ENCODE results near the gene PAWR. TPM values are rescaled to one million over a fixed set of nuclear protein-coding genes. Genes with fewer than 3 reads are reported as not detected.
A peak's percentile ranks its signal among the peaks of the same experiment; 100 is the strongest.

PAWR gene
- total RNA-seq, 1 donor from 2014 or later = 75.4 TPM

GRCh38 chr12:79715308-79715707, 24.5 kb upstream of the PAWR start:
- no peak overlapping the region for H3K4me3 ChIP-seq
- TF ChIP-seq, protein P1, sequence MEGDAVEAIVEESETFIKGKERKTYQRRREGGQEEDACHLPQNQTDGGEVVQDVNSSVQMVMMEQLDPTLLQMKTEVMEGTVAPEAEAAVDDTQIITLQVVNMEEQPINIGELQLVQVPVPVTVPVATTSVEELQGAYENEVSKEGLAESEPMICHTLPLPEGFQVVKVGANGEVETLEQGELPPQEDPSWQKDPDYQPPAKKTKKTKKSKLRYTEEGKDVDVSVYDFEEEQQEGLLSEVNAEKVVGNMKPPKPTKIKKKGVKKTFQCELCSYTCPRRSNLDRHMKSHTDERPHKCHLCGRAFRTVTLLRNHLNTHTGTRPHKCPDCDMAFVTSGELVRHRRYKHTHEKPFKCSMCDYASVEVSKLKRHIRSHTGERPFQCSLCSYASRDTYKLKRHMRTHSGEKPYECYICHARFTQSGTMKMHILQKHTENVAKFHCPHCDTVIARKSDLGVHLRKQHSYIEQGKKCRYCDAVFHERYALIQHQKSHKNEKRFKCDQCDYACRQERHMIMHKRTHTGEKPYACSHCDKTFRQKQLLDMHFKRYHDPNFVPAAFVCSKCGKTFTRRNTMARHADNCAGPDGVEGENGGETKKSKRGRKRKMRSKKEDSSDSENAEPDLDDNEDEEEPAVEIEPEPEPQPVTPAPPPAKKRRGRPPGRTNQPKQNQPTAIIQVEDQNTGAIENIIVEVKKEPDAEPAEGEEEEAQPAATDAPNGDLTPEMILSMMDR (IDR thresholded peaks at IDR 0.05) = no peak
- no peaks in the 10 kb centered on the region for H3K4me1 ChIP-seq
- H3K9me3 ChIP-seq = no peaks in the 10 kb centered on the region
- intact Hi-C loops (cut with DNase I) = no loop called here
- H3K27me3 ChIP-seq = no peaks in the 10 kb centered on the region
- DNase-seq (ENCODE audit: low spot score in 2 of 2) = no peak
- no peaks in the 10 kb centered on the region for H3K36me3 ChIP-seq
- H3K27ac ChIP-seq = no peak overlapping the region

DNA sequence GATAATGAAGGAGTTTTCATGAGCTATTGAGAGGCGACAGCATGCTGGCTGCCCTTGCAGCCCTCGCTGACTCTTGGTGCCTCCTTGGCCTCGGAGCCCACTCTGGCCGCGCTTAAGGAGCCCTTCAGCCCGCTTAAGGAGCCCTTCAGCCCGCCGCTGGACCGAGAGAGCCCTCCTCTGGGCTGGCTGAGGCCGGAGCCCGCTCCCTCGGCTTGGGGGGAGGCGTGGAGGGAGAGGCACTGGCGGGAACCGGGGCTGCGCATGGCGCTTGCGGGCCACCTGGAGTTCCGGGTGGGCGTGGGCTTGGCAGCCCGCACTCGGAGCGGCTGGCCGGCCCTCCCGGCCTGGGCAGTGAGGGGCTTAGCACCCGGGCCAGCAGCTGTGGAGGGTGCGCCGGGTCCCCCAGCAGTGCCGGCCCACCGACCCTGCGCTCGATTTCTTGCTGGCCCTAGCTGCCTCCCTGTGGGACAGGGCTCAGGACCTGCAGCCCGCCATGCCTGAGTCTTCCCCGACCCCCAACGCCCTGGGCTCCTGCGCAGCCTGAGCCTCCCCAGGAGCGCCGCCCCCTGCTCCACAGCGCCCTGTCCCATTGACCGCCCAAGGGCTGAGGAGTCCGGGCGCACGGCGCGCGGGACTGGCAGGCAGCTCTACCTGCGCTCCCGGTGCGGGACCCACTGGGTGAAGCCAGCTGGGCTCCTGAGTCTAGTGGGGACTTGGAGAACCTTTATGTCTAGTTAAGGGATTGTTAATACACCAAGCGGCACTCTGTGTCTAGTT, 20.1 kb upstream of the PAWR start:
- Histone ChIP-seq H3K4me1 (no peaks in the 10 kb centered on the region), H3K9me3 (no peaks in the 10 kb centered on the region), H3K4me3 (peak overlapping the region in 1 of 2 donors; percentile 31), H3K27ac (no peak overlapping the region), H3K36me3 (no peaks in the 10 kb centered on the region), H3K27me3 (no peaks in the 10 kb centered on the region)
- intact Hi-C loops (cut with DNase I) = no loop called here
- TF ChIP-seq, protein P1 (IDR thresholded peaks at IDR 0.05) = no peak
- DNase-seq (ENCODE audit: low spot score in 2 of 2) = no peak

DNA sequence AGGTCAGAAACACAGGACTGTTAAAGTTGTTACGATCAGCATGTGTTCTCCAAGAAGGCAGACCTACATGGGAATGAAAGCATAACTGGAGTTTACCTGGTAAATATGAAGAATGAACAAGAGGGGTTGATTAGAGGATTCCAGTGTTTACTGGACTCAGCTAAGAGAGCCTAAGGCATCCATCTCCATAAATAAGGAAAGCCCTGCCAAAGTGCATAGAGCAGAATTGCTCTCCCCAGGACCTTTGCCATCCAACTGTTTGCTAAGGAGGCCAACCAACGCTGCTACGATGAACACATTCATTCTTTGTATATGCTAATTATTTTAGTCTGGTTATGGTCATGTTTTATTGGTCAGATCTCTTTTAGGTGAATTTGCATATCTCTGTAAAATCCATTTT, 17.1 kb upstream of the PAWR start:
- intact Hi-C loops (cut with DNase I) = no loop called here
- Histone ChIP-seq H3K36me3 (no peaks in the 10 kb centered on the region), H3K27me3 (no peaks in the 10 kb centered on the region), H3K9me3 (no peaks in the 10 kb centered on the region), H3K4me3 (no peak overlapping the region), H3K27ac (no peak overlapping the region), H3K4me1 (no peaks in the 10 kb centered on the region)
- TF ChIP-seq, protein P1 (IDR thresholded peaks at IDR 0.05) = no peak
- no peak for DNase-seq (ENCODE audit: low spot score in 2 of 2)

DNA sequence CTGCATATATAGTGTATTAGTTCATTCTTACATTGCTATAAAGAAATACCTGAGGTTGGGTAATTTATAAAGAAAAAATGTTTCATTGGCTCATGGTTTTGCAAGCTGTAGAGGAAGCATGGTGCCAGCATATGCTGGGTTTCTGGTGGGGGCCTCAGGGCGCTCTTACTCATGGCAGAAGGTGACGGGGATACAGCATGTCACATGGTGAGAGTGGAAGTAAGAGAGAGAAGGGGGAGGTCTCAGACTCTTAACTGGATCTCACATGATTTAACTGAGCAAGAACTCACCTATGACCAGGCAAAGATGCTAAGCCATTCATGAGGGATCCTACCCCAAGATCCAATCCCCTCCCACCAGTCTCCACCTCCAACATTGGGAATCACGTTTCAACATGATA, 15.9 kb upstream of the PAWR start:
- DNase-seq (ENCODE audit: low spot score in 2 of 2) = no peak
- H3K4me1 ChIP-seq = no peaks in the 10 kb centered on the region
- no peaks in the 10 kb centered on the region for H3K27me3 ChIP-seq
- no peaks in the 10 kb centered on the region for H3K9me3 ChIP-seq
- TF ChIP-seq, protein P1 (IDR thresholded peaks at IDR 0.05) = no peak
- intact Hi-C loops (cut with DNase I) = no loop called here
- H3K36me3 ChIP-seq = no peaks in the 10 kb centered on the region
- H3K27ac ChIP-seq = no peak overlapping the region
- H3K4me3 ChIP-seq = no peak overlapping the region

DNA sequence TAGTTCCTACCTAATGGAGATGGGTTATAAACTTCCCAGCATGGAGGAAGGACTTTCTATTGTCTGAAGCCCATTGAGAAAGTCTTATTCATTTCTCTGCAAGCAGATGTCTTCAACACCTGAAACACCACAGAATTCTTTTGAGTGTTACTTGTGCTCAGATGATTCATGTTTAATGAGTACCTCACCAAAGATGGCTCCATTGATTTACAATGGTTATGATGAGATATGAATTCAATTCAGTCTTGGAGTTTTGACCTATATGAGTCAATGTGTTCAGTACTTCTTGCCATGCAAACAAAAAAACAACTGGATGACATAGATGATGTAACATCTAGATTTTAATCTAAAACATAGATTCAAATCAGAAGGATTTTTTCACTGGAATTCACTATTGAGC, 15.4 kb upstream of the PAWR start:
- no peak overlapping the region for H3K27ac ChIP-seq
- no peaks in the 10 kb centered on the region for H3K36me3 ChIP-seq
- H3K27me3 ChIP-seq = no peaks in the 10 kb centered on the region
- H3K9me3 ChIP-seq = no peaks in the 10 kb centered on the region
- H3K4me1 ChIP-seq = no peaks in the 10 kb centered on the region
- H3K4me3 ChIP-seq = no peak overlapping the region
- intact Hi-C loops (cut with DNase I) = no loop called here
- no peak for DNase-seq (ENCODE audit: low spot score in 2 of 2)
- TF ChIP-seq, protein P1 (IDR thresholded peaks at IDR 0.05) = no peak
